Activated CD4-positive, alpha-beta T cell treated with anti-CD3 and anti-CD28 coated beads, Interleukin-2, amount 50 U/mL, for 4 hours (primary cell): ENCODE measurements around the gene IFI27L1.

ENCODE experiments used
- DNase-seq, 2 experiments: peaks; one replicate each; pipeline ENCODE4 v3.0.0-alpha.2; 2020

The IFI27L1 gene

GRCh38 chr14:94139006-94139405, 57.9 kb downstream of the IFI27L1 start:
- DNase-seq, result no peak

GRCh38 chr14:94139421-94139820, 58.3 kb downstream of the IFI27L1 start:
- DNase-seq, result no peak

- no peak for DNase-seq
Measured at GRCh38 chr14:94142247-94142646, 61.1 kb downstream of the IFI27L1 start.

GRCh38 chr14:94142836-94143235, 61.7 kb downstream of the IFI27L1 start:
- DNase-seq, result no peak

GRCh38 chr14:94143239-94143638, 62.1 kb downstream of the IFI27L1 start:
- no peak for DNase-seq

GRCh38 chr14:94143711-94144110, 62.6 kb downstream of the IFI27L1 start:
- DNase-seq, result no peak

GRCh38 chr14:94144765-94145164, 63.7 kb downstream of the IFI27L1 start:
- DNase-seq, result no peak

GRCh38 chr14:94145902-94146527, 64.9 kb downstream of the IFI27L1 start:
- DNase-seq, result no peak
